Measurements from ENCODE around the gene NAT16. TPM values are rescaled to one million over a fixed set of nuclear protein-coding genes. Genes with fewer than 3 reads are reported as not detected.

Gene NAT16
- total and polyA plus RNA-seq, 9 of the 15 experiments (the other 6 are each of a cell fraction or from before 2014, with no cell fraction given), result 0.04 TPM; not detected in 8

- TF ChIP-seq, protein P1, sequence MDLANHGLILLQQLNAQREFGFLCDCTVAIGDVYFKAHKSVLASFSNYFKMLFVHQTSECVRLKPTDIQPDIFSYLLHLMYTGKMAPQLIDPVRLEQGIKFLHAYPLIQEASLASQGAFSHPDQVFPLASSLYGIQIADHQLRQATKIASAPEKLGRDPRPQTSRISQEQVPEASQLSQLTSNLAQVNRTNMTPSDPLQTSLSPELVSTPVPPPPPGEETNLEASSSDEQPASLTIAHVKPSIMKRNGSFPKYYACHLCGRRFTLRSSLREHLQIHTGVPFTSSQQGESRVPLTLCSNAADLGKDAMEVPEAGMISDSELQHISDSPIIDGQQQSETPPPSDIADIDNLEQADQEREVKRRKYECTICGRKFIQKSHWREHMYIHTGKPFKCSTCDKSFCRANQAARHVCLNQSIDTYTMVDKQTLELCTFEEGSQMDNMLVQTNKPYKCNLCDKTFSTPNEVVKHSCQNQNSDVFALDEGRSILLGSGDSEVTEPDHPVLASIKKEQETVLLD (IDR thresholded peaks at IDR 0.05), result peak; percentile 90
- TF ChIP-seq CGGBP1 (CRISPR knock-in tag; IDR thresholded peaks at IDR 0.05), result no peak
- TF ChIP-seq, protein P2, sequence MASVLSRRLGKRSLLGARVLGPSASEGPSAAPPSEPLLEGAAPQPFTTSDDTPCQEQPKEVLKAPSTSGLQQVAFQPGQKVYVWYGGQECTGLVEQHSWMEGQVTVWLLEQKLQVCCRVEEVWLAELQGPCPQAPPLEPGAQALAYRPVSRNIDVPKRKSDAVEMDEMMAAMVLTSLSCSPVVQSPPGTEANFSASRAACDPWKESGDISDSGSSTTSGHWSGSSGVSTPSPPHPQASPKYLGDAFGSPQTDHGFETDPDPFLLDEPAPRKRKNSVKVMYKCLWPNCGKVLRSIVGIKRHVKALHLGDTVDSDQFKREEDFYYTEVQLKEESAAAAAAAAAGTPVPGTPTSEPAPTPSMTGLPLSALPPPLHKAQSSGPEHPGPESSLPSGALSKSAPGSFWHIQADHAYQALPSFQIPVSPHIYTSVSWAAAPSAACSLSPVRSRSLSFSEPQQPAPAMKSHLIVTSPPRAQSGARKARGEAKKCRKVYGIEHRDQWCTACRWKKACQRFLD (CRISPR knock-in tag; IDR thresholded peaks at IDR 0.05), result peak; percentile 3; the same call in 1 of the 2 replicates
- no peak for TF ChIP-seq FOXO4 (CRISPR knock-in tag; IDR thresholded peaks at IDR 0.05)
- TF ChIP-seq MAX (CRISPR knock-in tag; IDR thresholded peaks at IDR 0.05), result peak; percentile 57
- no peak for TF ChIP-seq CHCHD3 (CRISPR knock-in tag; IDR thresholded peaks at IDR 0.05)
- TF ChIP-seq E4F1 (CRISPR knock-in tag; IDR thresholded peaks at IDR 0.05; ENCODE audit: borderline replicate concordance), result no peak
- TF ChIP-seq SMAD4 (CRISPR knock-in tag; conservative IDR thresholded peaks at IDR 0.05), result peak; percentile 78; the same call in 1 of the 2 replicates
- TF ChIP-seq SMARCA4 (IDR thresholded peaks at IDR 0.05), result peak; percentile 99
- TF ChIP-seq, protein P3, sequence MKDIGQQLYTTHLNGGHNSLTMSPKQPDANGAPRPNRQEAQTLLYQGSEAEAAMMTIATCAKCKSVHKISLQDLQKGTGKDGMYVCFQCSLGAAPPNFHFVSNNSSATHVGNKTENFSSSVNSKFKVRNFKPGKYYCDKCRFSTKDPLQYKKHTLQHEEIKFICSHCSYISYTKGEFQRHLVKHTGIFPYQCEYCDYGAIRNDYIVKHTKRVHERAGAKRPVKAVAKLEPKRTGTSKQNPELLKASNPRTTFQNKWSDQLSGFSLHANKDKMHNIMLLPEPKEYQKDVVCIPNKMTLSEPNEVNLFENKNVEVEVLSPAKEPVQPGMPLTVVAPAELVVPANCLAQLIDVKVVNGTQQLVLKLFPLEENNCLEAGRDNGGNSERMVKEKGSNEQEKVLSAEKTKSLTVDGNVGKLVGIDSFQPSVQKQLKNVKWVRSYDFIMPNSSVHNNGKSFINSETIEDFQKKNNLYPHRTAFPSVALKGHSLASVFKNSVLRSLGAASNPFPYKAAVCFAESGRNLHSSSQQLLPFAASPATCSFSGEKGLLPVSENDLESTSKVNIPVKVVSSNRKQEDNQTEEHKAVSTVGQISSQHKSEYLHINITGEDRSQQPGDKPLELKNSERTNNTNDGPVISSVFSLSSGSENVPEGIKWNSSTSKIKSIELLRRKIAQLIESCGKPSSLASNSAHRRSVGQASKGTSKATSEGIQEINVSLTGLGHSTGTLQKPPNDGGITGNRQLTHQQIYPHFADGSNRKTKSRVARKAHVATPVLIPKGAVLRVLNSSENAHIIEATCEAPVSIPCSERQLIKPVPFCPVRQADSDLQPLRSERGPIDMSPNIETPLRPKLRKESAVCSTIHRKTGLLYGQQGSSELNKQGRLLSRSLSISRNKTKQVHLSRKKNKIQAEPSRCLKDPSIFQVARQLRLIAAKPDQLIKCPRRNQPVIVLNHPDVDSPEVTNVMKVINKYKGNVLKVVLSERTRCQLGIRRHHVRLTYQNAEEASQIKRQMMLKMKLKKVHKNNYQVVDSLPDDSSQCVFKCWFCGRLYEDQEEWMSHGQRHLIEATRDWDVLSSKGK (CRISPR knock-in tag; IDR thresholded peaks at IDR 0.05), result no peak
- no peak for TF ChIP-seq PCBP2 (IDR thresholded peaks at IDR 0.05; ENCODE audit: low read depth, low read length, poor library complexity, severe bottlenecking)
- no peak for TF ChIP-seq FOXP1 (CRISPR knock-in tag; IDR thresholded peaks at IDR 0.05)
- no peak for TF ChIP-seq SIRT6 (IDR thresholded peaks at IDR 0.05; ENCODE audit: low read depth, low read length)
- TF ChIP-seq POLR2H (tag; IDR thresholded peaks at IDR 0.05; ENCODE audit: low read depth), result no peak
- no peak for TF ChIP-seq ZNF146 (CRISPR knock-in tag; IDR thresholded peaks at IDR 0.05; ENCODE audit: unreplicated experiment)
- TF ChIP-seq EGR1 (conservative IDR thresholded peaks at IDR 0.05), result peak; percentile 76
Measured at GRCh38 chr7:101138213-101138870, 41.8 kb downstream of the NAT16 start (continued).
